Body of pancreas (tissue), 4 donors: Measurements from ENCODE around the gene TACR1. TPM values are rescaled to one million over a fixed set of nuclear protein-coding genes. Genes with fewer than 3 reads are reported as not detected.
A peak's percentile ranks its signal among the peaks of the same experiment; 100 is the strongest.
"Not testable (repeated sequence)": the region's sequence is repeated elsewhere in the genome, so short reads cannot be mapped to it uniquely, and the experiment has no call there.

Source experiments
- ATAC-seq: fragments of 150-250 bp; one replicate; pipeline ENCODE4 v1.9.1; 2016
- DNase-seq, 4 donors: peaks; one replicate each; pipeline ENCODE4 v3.0.0-alpha.2; 2019
- H3K27ac ChIP-seq, 4 donors: fragments of 200-600 bp; sonication (generic); 1 replicate in 3 of 4; 2 replicates in 1 of 4; pipeline versions ENCODE4 v1.5.1 to v1.6.1; 2016 to 2019; ENCODE audit warnings: mild to moderate bottlenecking in 1 of 4, mixed read lengths in 1 of 4, moderate library complexity in 1 of 4
- H3K27me3 ChIP-seq, 2 donors: fragments of 200-600 bp; sonication (generic); one replicate each; pipeline ENCODE4 v1.6.0; 2016; ENCODE audit warnings: mild to moderate bottlenecking in 1 of 2
- H3K36me3 ChIP-seq, 2 donors: fragments of 200-600 bp; sonication (generic); replicated peaks in 1 of 2; 2 replicates each; pipeline ENCODE4 v1.5.1; 2016; ENCODE audit warnings: low read depth in 2 of 2; ENCODE audit not compliant: insufficient read depth in 1 of 2
- H3K4me1 ChIP-seq: fragments of 200-600 bp; sonication (generic); one replicate; pipeline ENCODE4 v1.6.0; 2016
- H3K4me3 ChIP-seq, 2 donors: fragments of 200-600 bp; sonication (generic); 1 replicate in 1 of 2; 2 replicates in 1 of 2; pipeline ENCODE4 v1.5.1; 2016 to 2019
- H3K9me3 ChIP-seq, 3 donors: fragments of 200-600 bp; sonication (generic); 1 replicate in 2 of 3; 2 replicates in 1 of 3; pipeline ENCODE4 v1.5.1; 2016
- POLR2A ChIP-seq, 3 donors: fragments of 450-650 bp; IDR thresholded peaks; one replicate each; pipeline ENCODE4 v1.6.1; 2016; ENCODE audit warnings: antibody characterized with exemption in 3 of 3, mild to moderate bottlenecking in 2 of 3
- WGBS, 2 donors: methylation state at CpG; one replicate each; pipeline ENCODE4 v1.1.5; 2017; 5-methylcytosine and 5-hydroxymethylcytosine counted together
- intact Hi-C: fragments of 100-400 bp; cut with DNase I; formaldehyde crosslinking; loops from one replicate; pipeline ENCODE4 v1.15.1; 2023
- total RNA-seq, 2 donors: library from RNA; depleted of rRNA; stranded (reverse); fragments of >200 nt; gene quantifications; one replicate each; pipeline ENCODE4 v1.1.0, GENCODE V29; 2016
- TF ChIP-seq, protein P1 (sequence below), 7 experiments: fragments of 450-650 bp in 4 of 7; fragments of 200-600 bp in 3 of 7; sonication (generic) in 3 of 7; IDR thresholded peaks; one replicate each; pipeline ENCODE4 v1.5.1; 2016 to 2019; ENCODE audit warnings: antibody characterized with exemption in 7 of 7

The TACR1 gene
- total RNA-seq, 2 donors from 2014 or later: 0.52 TPM; not detected in 1

DNA sequence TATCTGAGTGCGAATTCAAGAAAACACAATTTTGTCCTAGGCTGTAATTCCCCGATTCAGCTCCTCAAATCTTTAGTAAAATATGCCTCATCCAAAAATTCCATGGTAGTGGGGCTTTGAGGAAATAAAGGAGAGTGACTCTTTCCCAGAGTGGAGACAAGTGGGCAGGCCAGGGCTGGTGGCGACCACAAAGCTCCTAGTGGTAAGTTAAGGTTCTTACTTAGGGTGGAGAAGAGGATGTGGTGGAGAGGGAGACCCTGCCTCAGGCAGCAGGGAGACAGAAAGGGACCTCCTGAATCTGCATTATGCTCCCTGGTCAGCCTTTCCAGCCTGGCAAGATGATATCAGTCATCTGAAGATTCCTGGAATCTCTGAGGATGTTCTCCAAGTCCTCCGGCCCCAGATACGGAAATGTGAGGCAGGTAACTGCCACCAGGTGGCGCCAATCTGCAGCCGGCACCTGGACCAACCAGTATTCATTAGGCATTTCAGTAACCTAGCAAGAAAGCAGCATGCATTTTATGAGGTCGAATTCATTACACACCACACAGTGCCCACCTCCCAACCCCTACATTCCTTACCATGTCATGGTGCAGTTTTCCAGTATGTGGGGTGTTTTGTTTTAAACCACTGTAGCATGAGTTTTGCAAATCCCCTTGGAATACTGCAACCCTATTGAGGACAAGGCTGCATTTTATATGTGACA lies 134.5 kb downstream of the TACR1 start:
- 46 to 51% methylated on average over 8 of the region's 8 CpGs for WGBS, 2 donors
- no peaks in the 10 kb centered on the region for H3K36me3 ChIP-seq
- ATAC-seq (peak; percentile 56), DNase-seq (peak; percentile 44 to 67 (median 56))
- H3K4me1 ChIP-seq: no peaks in the 10 kb centered on the region
- TF ChIP-seq, protein P1, sequence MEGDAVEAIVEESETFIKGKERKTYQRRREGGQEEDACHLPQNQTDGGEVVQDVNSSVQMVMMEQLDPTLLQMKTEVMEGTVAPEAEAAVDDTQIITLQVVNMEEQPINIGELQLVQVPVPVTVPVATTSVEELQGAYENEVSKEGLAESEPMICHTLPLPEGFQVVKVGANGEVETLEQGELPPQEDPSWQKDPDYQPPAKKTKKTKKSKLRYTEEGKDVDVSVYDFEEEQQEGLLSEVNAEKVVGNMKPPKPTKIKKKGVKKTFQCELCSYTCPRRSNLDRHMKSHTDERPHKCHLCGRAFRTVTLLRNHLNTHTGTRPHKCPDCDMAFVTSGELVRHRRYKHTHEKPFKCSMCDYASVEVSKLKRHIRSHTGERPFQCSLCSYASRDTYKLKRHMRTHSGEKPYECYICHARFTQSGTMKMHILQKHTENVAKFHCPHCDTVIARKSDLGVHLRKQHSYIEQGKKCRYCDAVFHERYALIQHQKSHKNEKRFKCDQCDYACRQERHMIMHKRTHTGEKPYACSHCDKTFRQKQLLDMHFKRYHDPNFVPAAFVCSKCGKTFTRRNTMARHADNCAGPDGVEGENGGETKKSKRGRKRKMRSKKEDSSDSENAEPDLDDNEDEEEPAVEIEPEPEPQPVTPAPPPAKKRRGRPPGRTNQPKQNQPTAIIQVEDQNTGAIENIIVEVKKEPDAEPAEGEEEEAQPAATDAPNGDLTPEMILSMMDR (IDR thresholded peaks at IDR 0.05): peak; percentile 63 to 84 (median 65)
- no peak for TF ChIP-seq POLR2A (IDR thresholded peaks at IDR 0.05)
- H3K9me3 ChIP-seq: no peaks in the 10 kb centered on the region
- intact Hi-C loops: no loop called here
- no peak overlapping the region for H3K4me3 ChIP-seq
- H3K27me3 ChIP-seq: no peaks in the 10 kb centered on the region
- no peak overlapping the region for H3K27ac ChIP-seq

DNA sequence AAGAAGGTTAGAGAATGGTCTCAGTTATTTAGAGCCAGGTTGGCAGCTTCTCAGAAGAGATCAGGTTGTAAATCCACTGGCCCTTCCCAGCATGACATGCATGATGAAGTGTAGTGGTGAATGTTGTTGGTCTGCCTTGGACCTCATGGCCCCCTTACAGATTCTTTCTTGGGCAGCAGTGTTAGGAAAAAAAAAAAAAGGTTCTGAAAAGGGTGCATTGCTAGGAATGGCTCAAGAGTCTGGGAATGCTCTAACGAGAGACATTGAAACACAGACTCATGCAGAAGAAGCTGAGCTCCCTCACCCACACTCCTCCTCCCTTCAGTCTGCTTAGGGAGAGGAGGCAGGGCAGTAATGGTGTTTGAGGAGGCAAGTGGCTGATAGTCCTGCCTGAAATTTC lies 135.4 kb downstream of the TACR1 start:
- Histone ChIP-seq H3K27ac (no peak overlapping the region), H3K36me3 (no peaks in the 10 kb centered on the region), H3K27me3 (no peaks in the 10 kb centered on the region), H3K4me1 (no peaks in the 10 kb centered on the region), H3K4me3 (no peak overlapping the region), H3K9me3 (no peaks in the 10 kb centered on the region)
- TF ChIP-seq POLR2A (IDR thresholded peaks at IDR 0.05): no peak
- TF ChIP-seq, protein P1 (IDR thresholded peaks at IDR 0.05): no peak
- intact Hi-C loops: no loop called here
- DNase-seq: no peak
- WGBS, 2 donors: 81 to 96% methylated on average over 1 of the region's 1 CpG
- no peak for ATAC-seq

DNA sequence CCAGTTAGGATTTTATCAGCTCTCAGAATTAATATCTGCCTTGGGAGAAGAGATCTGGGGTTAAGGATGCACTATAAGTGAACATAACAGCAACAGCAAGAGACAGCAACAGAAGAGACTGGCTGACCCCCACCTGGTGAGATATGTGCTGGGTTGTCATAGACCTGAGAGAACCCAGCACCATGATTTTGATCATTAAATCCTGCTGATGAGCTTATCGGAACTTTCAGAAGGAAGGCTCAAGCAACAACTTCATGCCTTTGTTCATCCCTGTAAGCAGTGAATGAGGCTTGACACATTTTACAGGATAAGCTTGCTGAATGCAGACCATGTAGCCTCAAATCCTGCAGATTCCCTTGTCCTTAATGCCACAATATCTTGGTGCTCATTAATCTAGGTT lies 140.9 kb downstream of the TACR1 start:
- intact Hi-C loops: loop anchor here (10.0 kb wide), 1 partner anchor 346 kb away; no protein-coding TSS in a partner anchor
- TF ChIP-seq, protein P1 (IDR thresholded peaks at IDR 0.05): no peak
- TF ChIP-seq POLR2A (IDR thresholded peaks at IDR 0.05): no peak
- DNase-seq (no peak), ATAC-seq (no peak)
- no peaks in the 10 kb centered on the region for H3K36me3 ChIP-seq
- no peaks in the 10 kb centered on the region for H3K9me3 ChIP-seq
- no peaks in the 10 kb centered on the region for H3K4me1 ChIP-seq
- 88 to 100% methylated on average over 1 of the region's 1 CpG for WGBS, 2 donors
- H3K4me3 ChIP-seq: no peak overlapping the region
- H3K27me3 ChIP-seq: no peaks in the 10 kb centered on the region
- H3K27ac ChIP-seq: no peak overlapping the region

DNA sequence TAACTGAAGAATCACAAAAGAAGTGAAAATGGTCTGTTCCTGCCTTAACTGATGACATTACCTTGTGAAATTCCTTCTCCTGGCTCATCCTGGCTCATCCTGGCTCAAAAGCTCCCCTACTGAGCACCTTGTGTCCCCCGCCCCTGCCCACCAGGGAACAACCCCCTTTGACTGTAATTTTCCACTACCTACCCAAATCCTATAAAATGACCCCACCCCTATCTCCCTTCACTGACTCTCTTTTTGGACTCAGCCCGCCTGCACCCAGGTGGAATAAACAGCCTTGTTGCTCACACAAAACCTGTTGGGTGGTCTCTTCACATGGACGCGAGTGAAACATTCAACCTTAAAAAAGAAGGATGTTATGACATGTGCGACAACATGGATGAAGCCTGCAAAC lies 142.2 kb downstream of the TACR1 start:
- not testable (repeated sequence) for H3K27me3 ChIP-seq, DNase-seq, H3K9me3 ChIP-seq, H3K27ac ChIP-seq, H3K4me3 ChIP-seq, H3K4me1 ChIP-seq, H3K36me3 ChIP-seq, ATAC-seq
- 86 to 92% methylated on average over 5 of the region's 5 CpGs for WGBS, 2 donors
- intact Hi-C loops: loop anchor here (10.0 kb wide), 1 partner anchor 348 kb away; no protein-coding TSS in a partner anchor

DNA sequence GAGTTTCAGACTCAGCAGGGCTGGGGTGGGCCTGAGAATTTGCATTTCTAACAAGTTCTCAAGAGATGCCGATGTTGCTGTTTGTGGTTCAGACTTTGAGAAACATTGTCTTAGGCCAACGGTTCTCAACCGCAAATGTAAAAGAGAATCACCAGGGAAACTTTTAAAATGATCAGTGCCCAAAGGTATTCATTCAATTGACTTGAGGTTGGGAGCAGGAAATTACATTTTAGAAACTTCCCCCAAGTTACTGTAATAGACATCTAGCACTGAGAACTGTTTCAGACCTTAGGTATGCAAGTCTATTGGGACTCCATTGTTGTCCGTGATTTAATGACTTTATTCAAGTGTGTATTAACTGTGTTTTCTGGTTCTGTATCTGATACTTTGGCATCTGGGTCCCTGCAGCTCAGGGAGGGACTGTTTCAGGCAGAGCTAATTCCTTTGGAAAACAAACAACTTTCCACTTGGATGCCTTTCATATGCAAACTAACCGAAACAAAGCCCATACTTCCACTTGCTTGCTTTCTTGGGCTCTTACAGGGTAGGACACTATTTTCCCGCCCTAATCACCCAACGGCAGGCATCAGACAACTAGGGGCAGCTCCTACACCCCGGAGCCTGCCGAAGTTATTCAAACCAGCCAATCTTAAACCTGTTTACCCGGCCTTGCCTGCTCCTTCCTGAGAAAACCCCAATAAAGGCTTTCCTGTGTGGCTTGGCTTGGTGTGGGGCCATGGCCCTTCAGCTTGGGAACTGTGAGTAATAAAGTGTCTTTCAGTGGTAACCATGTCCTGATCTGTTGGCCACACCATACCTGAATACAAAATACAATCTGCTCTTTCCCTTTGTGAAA lies 143.3 kb downstream of the TACR1 start:
- no peak for ATAC-seq
- intact Hi-C loops: loop anchor here (10.0 kb wide), 1 partner anchor 349 kb away; no protein-coding TSS in a partner anchor
- WGBS, 2 donors: 67 to 77% methylated on average over 10 of the region's 10 CpGs

More for the DNA sequence above, 143.3 kb downstream of the TACR1 start:
- Histone ChIP-seq H3K4me1 (no peaks in the 10 kb centered on the region), H3K27me3 (no peaks in the 10 kb centered on the region), H3K4me3 (no peak overlapping the region), H3K9me3 (no peaks in the 10 kb centered on the region), H3K36me3 (no peaks in the 10 kb centered on the region), H3K27ac (no peak overlapping the region)
- DNase-seq: no peak
- TF ChIP-seq, protein P1 (IDR thresholded peaks at IDR 0.05): no peak
- no peak for TF ChIP-seq POLR2A (IDR thresholded peaks at IDR 0.05)
